PC-9 (cell line): ENCODE data around the gene RXRA.

Experiments used
- CTCF ChIP-seq: fragments of 200-600 bp; sonication (generic); conservative IDR thresholded peaks from 2 replicates; pipeline ENCODE4 v1.6.1; 2017; ENCODE audit warnings: mixed run types, antibody characterized with exemption, mild to moderate bottlenecking, moderate library complexity
- EZH2 ChIP-seq: fragments of 200-600 bp; sonication (generic); IDR thresholded peaks from 2 replicates; pipeline ENCODE4 v1.8.0; 2017; ENCODE audit warnings: antibody characterized with exemption, low read depth

DNA sequence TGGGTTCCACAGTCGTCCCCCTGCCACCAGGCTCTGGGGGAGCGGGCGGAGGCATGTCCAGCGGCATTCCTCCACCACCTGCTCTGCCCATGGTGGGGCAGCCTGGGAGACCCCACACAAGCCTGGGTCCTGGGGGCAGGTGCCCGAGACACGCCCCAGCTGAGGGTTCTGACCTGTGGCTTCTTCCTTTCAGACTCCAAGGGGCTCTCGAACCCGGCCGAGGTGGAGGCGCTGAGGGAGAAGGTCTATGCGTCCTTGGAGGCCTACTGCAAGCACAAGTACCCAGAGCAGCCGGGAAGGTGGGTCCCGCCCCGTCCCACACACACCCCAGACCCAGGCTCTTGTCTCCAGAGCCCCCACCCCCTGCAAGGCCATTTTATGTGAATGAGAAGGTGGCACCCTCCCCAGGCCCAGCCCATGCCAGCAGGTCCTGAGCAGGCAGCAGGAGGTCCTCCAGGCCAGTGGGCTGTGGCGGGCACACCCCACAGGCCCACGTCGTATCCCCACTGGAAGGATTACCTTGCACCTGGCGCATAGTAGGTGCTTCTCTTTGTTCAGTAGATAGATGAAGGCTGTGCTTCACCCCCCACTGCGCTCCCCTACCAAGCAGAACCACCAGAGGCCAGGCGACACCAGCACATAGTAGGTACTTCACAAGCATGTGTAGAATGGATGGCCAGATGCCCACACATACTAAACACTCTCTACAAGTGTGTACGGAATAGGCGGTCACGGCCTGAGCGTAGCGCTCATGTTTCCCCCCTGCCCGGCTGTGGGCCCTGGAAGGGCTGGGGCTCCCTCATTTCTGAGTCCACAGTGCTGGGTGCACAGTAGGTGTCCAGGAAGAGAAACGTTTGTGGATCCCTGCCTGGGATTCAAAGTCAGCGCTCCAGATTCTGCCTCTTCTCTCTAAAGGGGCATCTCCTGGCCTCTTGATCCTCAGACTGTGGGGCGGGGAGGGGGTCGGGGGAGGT lies 107.9 kb downstream of the RXRA start:
- TF ChIP-seq CTCF (no peak), EZH2 (no peak)
